Measurements from ENCODE around the gene PDE4C. TPM values are rescaled to one million over a fixed set of nuclear protein-coding genes. Genes with fewer than 3 reads are reported as not detected.

Gene PDE4C
- total and polyA plus RNA-seq, 9 of the 15 experiments (the other 6 are each of a cell fraction or from before 2014, with no cell fraction given), result 0.04 to 0.91 (median 0.20) TPM; not detected in 1

DNA sequence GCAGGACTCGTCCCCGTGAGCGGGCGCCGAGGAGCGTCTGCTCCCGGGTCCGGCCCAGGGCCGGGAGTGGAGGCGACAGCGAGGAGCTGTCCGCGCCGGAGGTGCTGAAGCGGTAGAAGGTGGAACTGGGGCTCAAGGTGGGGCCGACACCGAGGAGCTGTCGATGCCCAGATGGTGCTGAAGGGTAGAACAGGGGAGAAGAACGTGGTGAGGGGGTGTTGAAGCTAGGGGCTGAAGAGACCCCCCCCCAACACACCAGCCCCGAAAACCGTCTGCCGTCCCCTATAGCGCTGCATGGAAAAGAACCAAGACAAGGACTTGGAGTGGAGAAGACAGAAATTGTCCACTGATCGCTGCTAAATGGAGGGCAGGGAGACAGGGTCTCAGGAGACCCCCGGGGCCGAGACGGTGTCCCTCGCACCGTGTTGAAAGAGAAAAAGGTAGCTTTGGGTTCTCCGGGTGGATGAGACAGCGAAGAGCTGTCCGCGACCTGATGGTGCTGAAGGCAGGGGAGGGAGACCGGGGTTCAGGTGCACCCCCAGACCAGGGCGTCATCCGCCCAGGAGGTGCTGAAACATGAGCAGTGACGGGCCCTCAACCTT is 7.1 kb upstream of the PDE4C start (continued):
- TF ChIP-seq SAP30 (IDR thresholded peaks at IDR 0.05; ENCODE audit: borderline replicate concordance, insufficient read depth, low read depth, low read length, poor library complexity, severe bottlenecking), result peak; percentile 96
- TF ChIP-seq, protein P1, sequence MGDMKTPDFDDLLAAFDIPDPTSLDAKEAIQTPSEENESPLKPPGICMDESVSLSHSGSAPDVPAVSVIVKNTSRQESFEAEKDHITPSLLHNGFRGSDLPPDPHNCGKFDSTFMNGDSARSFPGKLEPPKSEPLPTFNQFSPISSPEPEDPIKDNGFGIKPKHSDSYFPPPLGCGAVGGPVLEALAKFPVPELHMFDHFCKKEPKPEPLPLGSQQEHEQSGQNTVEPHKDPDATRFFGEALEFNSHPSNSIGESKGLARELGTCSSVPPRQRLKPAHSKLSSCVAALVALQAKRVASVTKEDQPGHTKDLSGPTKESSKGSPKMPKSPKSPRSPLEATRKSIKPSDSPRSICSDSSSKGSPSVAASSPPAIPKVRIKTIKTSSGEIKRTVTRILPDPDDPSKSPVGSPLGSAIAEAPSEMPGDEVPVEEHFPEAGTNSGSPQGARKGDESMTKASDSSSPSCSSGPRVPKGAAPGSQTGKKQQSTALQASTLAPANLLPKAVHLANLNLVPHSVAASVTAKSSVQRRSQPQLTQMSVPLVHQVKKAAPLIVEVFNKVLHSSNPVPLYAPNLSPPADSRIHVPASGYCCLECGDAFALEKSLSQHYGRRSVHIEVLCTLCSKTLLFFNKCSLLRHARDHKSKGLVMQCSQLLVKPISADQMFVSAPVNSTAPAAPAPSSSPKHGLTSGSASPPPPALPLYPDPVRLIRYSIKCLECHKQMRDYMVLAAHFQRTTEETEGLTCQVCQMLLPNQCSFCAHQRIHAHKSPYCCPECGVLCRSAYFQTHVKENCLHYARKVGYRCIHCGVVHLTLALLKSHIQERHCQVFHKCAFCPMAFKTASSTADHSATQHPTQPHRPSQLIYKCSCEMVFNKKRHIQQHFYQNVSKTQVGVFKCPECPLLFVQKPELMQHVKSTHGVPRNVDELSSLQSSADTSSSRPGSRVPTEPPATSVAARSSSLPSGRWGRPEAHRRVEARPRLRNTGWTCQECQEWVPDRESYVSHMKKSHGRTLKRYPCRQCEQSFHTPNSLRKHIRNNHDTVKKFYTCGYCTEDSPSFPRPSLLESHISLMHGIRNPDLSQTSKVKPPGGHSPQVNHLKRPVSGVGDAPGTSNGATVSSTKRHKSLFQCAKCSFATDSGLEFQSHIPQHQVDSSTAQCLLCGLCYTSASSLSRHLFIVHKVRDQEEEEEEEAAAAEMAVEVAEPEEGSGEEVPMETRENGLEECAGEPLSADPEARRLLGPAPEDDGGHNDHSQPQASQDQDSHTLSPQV (IDR thresholded peaks at IDR 0.05), result no peak
- TF ChIP-seq ELK1 (CRISPR knock-in tag; IDR thresholded peaks at IDR 0.05), result no peak
- no peak for TF ChIP-seq BMI1 (IDR thresholded peaks at IDR 0.05; ENCODE audit: low read length)
- TF ChIP-seq ZNF699 (CRISPR knock-in tag; IDR thresholded peaks at IDR 0.05; ENCODE audit: insufficient replicate concordance), result no peak
- TF ChIP-seq E2F3 (CRISPR knock-in tag; IDR thresholded peaks at IDR 0.05), result no peak
- TF ChIP-seq, protein P2, sequence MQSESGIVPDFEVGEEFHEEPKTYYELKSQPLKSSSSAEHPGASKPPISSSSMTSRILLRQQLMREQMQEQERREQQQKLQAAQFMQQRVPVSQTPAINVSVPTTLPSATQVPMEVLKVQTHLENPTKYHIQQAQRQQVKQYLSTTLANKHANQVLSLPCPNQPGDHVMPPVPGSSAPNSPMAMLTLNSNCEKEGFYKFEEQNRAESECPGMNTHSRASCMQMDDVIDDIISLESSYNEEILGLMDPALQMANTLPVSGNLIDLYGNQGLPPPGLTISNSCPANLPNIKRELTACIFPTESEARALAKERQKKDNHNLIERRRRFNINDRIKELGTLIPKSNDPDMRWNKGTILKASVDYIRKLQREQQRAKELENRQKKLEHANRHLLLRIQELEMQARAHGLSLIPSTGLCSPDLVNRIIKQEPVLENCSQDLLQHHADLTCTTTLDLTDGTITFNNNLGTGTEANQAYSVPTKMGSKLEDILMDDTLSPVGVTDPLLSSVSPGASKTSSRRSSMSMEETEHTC (IDR thresholded peaks at IDR 0.05), result no peak
- TF ChIP-seq COPS2 (conservative IDR thresholded peaks at IDR 0.05), result no peak
- TF ChIP-seq ZNF561 (CRISPR knock-in tag; conservative IDR thresholded peaks at IDR 0.05), result no peak
- TF ChIP-seq ETV5 (CRISPR knock-in tag; IDR thresholded peaks at IDR 0.05; ENCODE audit: low read depth), result peak; percentile 81
- no peak for TF ChIP-seq HDGF (IDR thresholded peaks at IDR 0.05)
- TF ChIP-seq, protein P3, sequence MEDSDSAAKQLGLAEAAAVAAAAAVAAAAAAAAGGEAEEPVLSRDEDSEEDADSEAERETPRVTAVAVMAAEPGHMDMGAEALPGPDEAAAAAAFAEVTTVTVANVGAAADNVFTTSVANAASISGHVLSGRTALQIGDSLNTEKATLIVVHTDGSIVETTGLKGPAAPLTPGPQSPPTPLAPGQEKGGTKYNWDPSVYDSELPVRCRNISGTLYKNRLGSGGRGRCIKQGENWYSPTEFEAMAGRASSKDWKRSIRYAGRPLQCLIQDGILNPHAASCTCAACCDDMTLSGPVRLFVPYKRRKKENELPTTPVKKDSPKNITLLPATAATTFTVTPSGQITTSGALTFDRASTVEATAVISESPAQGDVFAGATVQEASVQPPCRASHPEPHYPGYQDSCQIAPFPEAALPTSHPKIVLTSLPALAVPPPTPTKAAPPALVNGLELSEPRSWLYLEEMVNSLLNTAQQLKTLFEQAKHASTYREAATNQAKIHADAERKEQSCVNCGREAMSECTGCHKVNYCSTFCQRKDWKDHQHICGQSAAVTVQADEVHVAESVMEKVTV (CRISPR knock-in tag; IDR thresholded peaks at IDR 0.05), result no peak
- TF ChIP-seq, protein P4, sequence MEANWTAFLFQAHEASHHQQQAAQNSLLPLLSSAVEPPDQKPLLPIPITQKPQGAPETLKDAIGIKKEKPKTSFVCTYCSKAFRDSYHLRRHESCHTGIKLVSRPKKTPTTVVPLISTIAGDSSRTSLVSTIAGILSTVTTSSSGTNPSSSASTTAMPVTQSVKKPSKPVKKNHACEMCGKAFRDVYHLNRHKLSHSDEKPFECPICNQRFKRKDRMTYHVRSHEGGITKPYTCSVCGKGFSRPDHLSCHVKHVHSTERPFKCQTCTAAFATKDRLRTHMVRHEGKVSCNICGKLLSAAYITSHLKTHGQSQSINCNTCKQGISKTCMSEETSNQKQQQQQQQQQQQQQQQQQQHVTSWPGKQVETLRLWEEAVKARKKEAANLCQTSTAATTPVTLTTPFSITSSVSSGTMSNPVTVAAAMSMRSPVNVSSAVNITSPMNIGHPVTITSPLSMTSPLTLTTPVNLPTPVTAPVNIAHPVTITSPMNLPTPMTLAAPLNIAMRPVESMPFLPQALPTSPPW (CRISPR knock-in tag; IDR thresholded peaks at IDR 0.05), result peak; percentile 54
- TF ChIP-seq, protein P5, sequence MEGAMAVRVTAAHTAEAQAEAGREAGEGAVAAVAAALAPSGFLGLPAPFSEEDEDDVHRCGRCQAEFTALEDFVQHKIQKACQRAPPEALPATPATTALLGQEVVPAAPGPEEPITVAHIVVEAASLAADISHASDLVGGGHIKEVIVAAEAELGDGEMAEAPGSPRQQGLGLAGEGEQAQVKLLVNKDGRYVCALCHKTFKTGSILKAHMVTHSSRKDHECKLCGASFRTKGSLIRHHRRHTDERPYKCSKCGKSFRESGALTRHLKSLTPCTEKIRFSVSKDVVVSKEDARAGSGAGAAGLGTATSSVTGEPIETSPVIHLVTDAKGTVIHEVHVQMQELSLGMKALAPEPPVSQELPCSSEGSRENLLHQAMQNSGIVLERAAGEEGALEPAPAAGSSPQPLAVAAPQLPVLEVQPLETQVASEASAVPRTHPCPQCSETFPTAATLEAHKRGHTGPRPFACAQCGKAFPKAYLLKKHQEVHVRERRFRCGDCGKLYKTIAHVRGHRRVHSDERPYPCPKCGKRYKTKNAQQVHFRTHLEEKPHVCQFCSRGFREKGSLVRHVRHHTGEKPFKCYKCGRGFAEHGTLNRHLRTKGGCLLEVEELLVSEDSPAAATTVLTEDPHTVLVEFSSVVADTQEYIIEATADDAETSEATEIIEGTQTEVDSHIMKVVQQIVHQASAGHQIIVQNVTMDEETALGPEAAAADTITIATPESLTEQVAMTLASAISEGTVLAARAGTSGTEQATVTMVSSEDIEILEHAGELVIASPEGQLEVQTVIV (CRISPR knock-in tag; IDR thresholded peaks at IDR 0.05; ENCODE audit: borderline replicate concordance), result no peak
